IMR-90 (cell line): ENCODE measurements around the gene CYP27C1. TPM values are rescaled to one million over a fixed set of nuclear protein-coding genes. Genes with fewer than 3 reads are reported as not detected.

Source experiments
- ATAC-seq: fragments of 200-7000 bp; cut with Tn5 transposase; 2 replicates; pipeline ENCODE4 v1.9.1; 2020; ENCODE audit warnings: low read depth, mild to moderate bottlenecking, moderate library complexity
- BruUV-seq: library from RNA; stranded (reverse); fragments of 400-500 nt; replicated peaks from 2 replicates; lab custom pipeline; 2021; lab: Mats Ljungman, UMichigan
- CTCF ChIA-PET: fragments of 300-600 bp; formaldehyde crosslinking; extraction: SDS; loops from one replicate; lab custom pipeline; 2021; ENCODE audit warnings: antibody characterized with exemption; lab: Yijun Ruan, JAX
- POLR2A ChIA-PET: fragments of 300-600 bp; sonication (Branson Sonifier 250); formaldehyde crosslinking; loops from one replicate; lab custom pipeline; 2022; ENCODE audit warnings: antibody characterized with exemption; ENCODE audit not compliant: unreplicated experiment; lab: Charles Lee
- DNase-seq: peaks from one replicate; pipeline ENCODE4 v3.0.0; 2013
- H2AFZ ChIP-seq: replicated peaks from 2 replicates; pipeline ENCODE3; 2013; ENCODE audit warnings: low read length, mild to moderate bottlenecking; ENCODE audit not compliant: poor library complexity
- H2AK5ac ChIP-seq: 2 replicates; pipeline ENCODE4 v1.6.1; 2013; ENCODE audit warnings: low read depth, low read length, inconsistent platforms
- H2AK9ac ChIP-seq: replicated peaks from 2 replicates; pipeline ENCODE3; 2013; ENCODE audit warnings: mild to moderate bottlenecking, low read depth, low read length, moderate library complexity; ENCODE audit not compliant: poor library complexity
- H2BK120ac ChIP-seq: 2 replicates; pipeline ENCODE4 v1.6.1; 2013; ENCODE audit warnings: low read depth, low read length, inconsistent platforms
- H2BK15ac ChIP-seq: 3 replicates; pipeline ENCODE4 v1.6.1; 2013; ENCODE audit warnings: low read depth, low read length, inconsistent platforms
- H2BK20ac ChIP-seq: 2 replicates; pipeline ENCODE4 v1.6.1; 2013; ENCODE audit warnings: low read depth, mild to moderate bottlenecking, inconsistent platforms, low read length, moderate library complexity
- H2BK5ac ChIP-seq: 2 replicates; pipeline ENCODE4 v1.6.1; 2013; ENCODE audit warnings: mild to moderate bottlenecking, low read depth, low read length, inconsistent platforms; ENCODE audit not compliant: poor library complexity, severe bottlenecking
- H3K14ac ChIP-seq: replicated peaks from 2 replicates; pipeline ENCODE4 v1.6.1; 2013; ENCODE audit warnings: low read depth, low read length, inconsistent platforms
- H3K18ac ChIP-seq: 2 replicates; pipeline ENCODE4 v1.6.1; 2013; ENCODE audit warnings: low read depth, low read length, control low read depth
- H3K23ac ChIP-seq: 2 replicates; pipeline ENCODE4 v1.6.1; 2013; ENCODE audit warnings: low read depth, low read length, inconsistent platforms
- H3K27ac ChIP-seq: 2 replicates; pipeline ENCODE4 v1.5.1; 2013; ENCODE audit warnings: mild to moderate bottlenecking, control low read depth, low read length; ENCODE audit not compliant: insufficient read depth
- H3K27me3 ChIP-seq: 2 replicates; pipeline ENCODE4 v1.6.1; 2013; ENCODE audit warnings: low read length; ENCODE audit not compliant: control insufficient read depth, insufficient read depth
- H3K36me3 ChIP-seq: 2 replicates; pipeline ENCODE4 v1.6.1; 2013; ENCODE audit warnings: low read length, mixed read lengths; ENCODE audit not compliant: control insufficient read depth, insufficient read depth
- H3K4ac ChIP-seq: 2 replicates; pipeline ENCODE4 v1.6.1; 2013; ENCODE audit warnings: low read depth, low read length, inconsistent platforms
- H3K4me1 ChIP-seq: 2 replicates; pipeline ENCODE4 v1.6.1; 2013; ENCODE audit warnings: low read length, mixed read lengths; ENCODE audit not compliant: control insufficient read depth, insufficient read depth
- H3K4me2 ChIP-seq: 2 replicates; pipeline ENCODE4 v1.6.1; 2013; ENCODE audit warnings: low read depth, mild to moderate bottlenecking, control low read depth, low read length, moderate library complexity
- H3K4me3 ChIP-seq: 2 replicates; pipeline ENCODE4 v1.5.1; 2013; ENCODE audit warnings: low read depth, mild to moderate bottlenecking, control low read depth, low read length, moderate library complexity; ENCODE audit not compliant: insufficient read depth
- H3K56ac ChIP-seq: 2 replicates; pipeline ENCODE4 v1.6.1; 2013; ENCODE audit warnings: low read length, inconsistent platforms; ENCODE audit not compliant: insufficient read depth; ENCODE audit errors: extremely low read depth
- H3K79me1 ChIP-seq, 2 experiments: 2 replicates each; pipeline ENCODE4 v1.6.1; 2013; ENCODE audit warnings: low read length in 2 of 2, inconsistent platforms in 1 of 2, low read depth in 1 of 2
- H3K9ac ChIP-seq: 2 replicates; pipeline ENCODE4 v1.6.1; 2013; ENCODE audit warnings: low read depth, low read length, control low read depth
- H3K9me1 ChIP-seq: 2 replicates; pipeline ENCODE4 v1.6.1; 2013; ENCODE audit warnings: low read length, inconsistent platforms; ENCODE audit not compliant: insufficient read depth
- H3K9me3 ChIP-seq: 2 replicates; pipeline ENCODE4 v1.6.1; 2013; ENCODE audit warnings: low read length; ENCODE audit not compliant: control insufficient read depth, insufficient read depth
- H4K20me1 ChIP-seq: 2 replicates; pipeline ENCODE4 v1.6.1; 2013; ENCODE audit warnings: low read length, inconsistent platforms; ENCODE audit not compliant: insufficient read depth
- H4K5ac ChIP-seq: 2 replicates; pipeline ENCODE4 v1.6.1; 2013; ENCODE audit warnings: mild to moderate bottlenecking, low read depth, low read length, control low read depth
- H4K8ac ChIP-seq, 2 experiments: 2 replicates each; pipeline ENCODE4 v1.6.1; 2013; ENCODE audit warnings: low read depth in 2 of 2, low read length in 2 of 2, control low read depth in 1 of 2, inconsistent platforms in 1 of 2
- H4K91ac ChIP-seq: 2 replicates; pipeline ENCODE4 v1.6.1; 2013; ENCODE audit warnings: low read depth, low read length, inconsistent platforms; ENCODE audit not compliant: insufficient read depth
- CTCF ChIP-seq: conservative IDR thresholded peaks from 2 replicates; pipeline ENCODE4 v1.5.1; 2012; ENCODE audit warnings: mild to moderate bottlenecking, low read depth, low read length, improper control_type of control experiment
- FOS ChIP-seq: fragments of 150-350 bp; IDR thresholded peaks from 2 replicates; pipeline ENCODE4 v1.6.1; 2016; ENCODE audit warnings: low read depth, low read length
- MAFK ChIP-seq: IDR thresholded peaks from 2 replicates; pipeline ENCODE4 v1.6.1; 2012; ENCODE audit warnings: low read depth, low read length, improper control_type of control experiment
- MXI1 ChIP-seq: IDR thresholded peaks from 2 replicates; pipeline ENCODE4 v1.6.1; 2012; ENCODE audit warnings: low read depth, mild to moderate bottlenecking, low read length, moderate library complexity, borderline replicate concordance
- NFE2L2 ChIP-seq: fragments of 150-350 bp; IDR thresholded peaks from 2 replicates; pipeline ENCODE4 v1.6.1; 2016; ENCODE audit warnings: low read depth, mild to moderate bottlenecking, low read length
- POLR2A ChIP-seq: IDR thresholded peaks from 2 replicates; pipeline ENCODE4 v1.6.1; 2012; ENCODE audit warnings: mild to moderate bottlenecking, low read depth, low read length
- SMC3 ChIP-seq: fragments of 150-350 bp; IDR thresholded peaks from 2 replicates; pipeline ENCODE4 v1.6.1; 2016; ENCODE audit warnings: low read depth, mild to moderate bottlenecking, antibody characterized with exemption, low read length, moderate library complexity
- WGBS, 2 experiments: methylation state at CpG; one replicate each; pipeline versions ENCODE4 v1.1.5 to v1.1.7; 2013; ENCODE audit warnings: missing lambda C conversion rate in 2 of 2; ENCODE audit not compliant: insufficient read length in 1 of 2; ENCODE audit errors: extremely low coverage in 2 of 2; 5-methylcytosine and 5-hydroxymethylcytosine counted together
- dilution Hi-C: fragments of 300-500 bp; cut with HindIII; formaldehyde crosslinking; loops from one replicate; pipeline ENCODE4 v1.14.3; 2018; ENCODE audit warnings: low sequenced_read_pairs; ENCODE audit not compliant: unreplicated experiment
- in situ Hi-C: fragments of 300-500 bp; cut with MboI; formaldehyde crosslinking; loops from 3 replicates; pipeline ENCODE4 v1.14.3; 2019; ENCODE audit warnings: low sequenced_read_pairs, inconsistent platforms, mixed read lengths
- intact Hi-C: fragments of 100-400 bp; cut with micrococcal nuclease; formaldehyde crosslinking; loops from 2 replicates; pipeline ENCODE4 v1.10.0; 2022
- polyA plus RNA-seq, 3 experiments: library from polyadenylated mRNA; depleted of rRNA; stranded (reverse); fragments of >200 nt; gene quantifications; 2 replicates each; pipeline ENCODE4 v1.2.3, GENCODE V29; 2012; ENCODE audit warnings: low replicate concordance in 1 of 3
- total RNA-seq: library from RNA; depleted of rRNA; stranded (reverse); fragments of >200 nt; gene quantifications from 2 replicates; pipeline ENCODE4 v1.2.3, GENCODE V29; 2012

Gene CYP27C1
- total and polyA plus RNA-seq, 2 of the 4 experiments (the other 2 are of a cell fraction), result not detected

- Histone ChIP-seq H3K4ac (no peak overlapping the region), H2BK120ac (no peak overlapping the region), H4K20me1 (no peaks in the 10 kb centered on the region), H3K9me3 (no peaks in the 10 kb centered on the region), H3K14ac (no peak overlapping the region), H2BK5ac (no peak overlapping the region), H3K4me3 (no peak overlapping the region), H3K23ac (no peak overlapping the region), H3K36me3 (no peaks in the 10 kb centered on the region), H3K18ac (no peak overlapping the region), H3K9me1 (no peaks in the 10 kb centered on the region), H4K8ac (no peak overlapping the region), H3K4me2 (no peak overlapping the region), H3K9ac (no peak overlapping the region), H3K79me1 (no peaks in the 10 kb centered on the region), H2BK15ac (no peak overlapping the region), H4K5ac (no peak overlapping the region), H2BK20ac (no peak overlapping the region), H3K27me3 (peaks cover 11% of the 10 kb centered on the region), H2AK9ac (no peak overlapping the region), H3K27ac (no peak overlapping the region), H2AFZ (no peak overlapping the region), H2AK5ac (no peak overlapping the region), H3K56ac (no peak overlapping the region), H3K4me1 (no peaks in the 10 kb centered on the region), H4K91ac (no peak overlapping the region)
- in situ Hi-C loops, result no loop called here
- ChIA-PET POLR2A (no interaction called here), CTCF (no interaction called here)
- intact Hi-C loops, result no loop called here
- dilution Hi-C loops, result no loop called here
- 100% methylated on average over 1 of the region's 12 CpGs; no CpG with 5 or more reads in 1 of the 2 experiments for WGBS, 2 experiments
- TF ChIP-seq CTCF (no peak), NFE2L2 (no peak), SMC3 (no peak), MAFK (no peak), MXI1 (no peak), FOS (no peak), POLR2A (no peak)
- no peak for ATAC-seq
- no TSS peak for BruUV-seq
- DNase-seq, result no peak
Observed at GRCh38 chr2:127138281-127138680, 81.8 kb downstream of the CYP27C1 start.
